Ishikawa (cell line): ENCODE measurements around the gene ANTXR1.

Source experiments
- CEBPB ChIP-seq: IDR thresholded peaks from 2 replicates; pipeline ENCODE4 v1.6.1; 2012
- CREB1 ChIP-seq: IDR thresholded peaks from 2 replicates; pipeline ENCODE4 v1.6.1; 2012; ENCODE audit warnings: low read depth
- EP300 ChIP-seq: IDR thresholded peaks from 2 replicates; pipeline ENCODE4 v1.6.1; 2012; ENCODE audit warnings: borderline replicate concordance
- RAD21 ChIP-seq: IDR thresholded peaks from 2 replicates; pipeline ENCODE4 v1.6.1; 2012; ENCODE audit warnings: low read depth
- TAF1 ChIP-seq: IDR thresholded peaks from 2 replicates; pipeline ENCODE4 v1.6.1; 2012; ENCODE audit warnings: low read depth, mild to moderate bottlenecking
- TCF12 ChIP-seq: IDR thresholded peaks from 2 replicates; pipeline ENCODE4 v1.6.1; 2012; ENCODE audit warnings: low read depth
- YY1 ChIP-seq: IDR thresholded peaks from 2 replicates; pipeline ENCODE4 v1.6.1; 2012; ENCODE audit warnings: low read depth
- TF ChIP-seq, protein P1 (sequence below): IDR thresholded peaks from 2 replicates; pipeline ENCODE4 v1.6.1; 2012; ENCODE audit warnings: low read depth, mild to moderate bottlenecking
- TF ChIP-seq, protein P2 (sequence below): IDR thresholded peaks from 2 replicates; pipeline ENCODE4 v1.6.1; 2012

DNA sequence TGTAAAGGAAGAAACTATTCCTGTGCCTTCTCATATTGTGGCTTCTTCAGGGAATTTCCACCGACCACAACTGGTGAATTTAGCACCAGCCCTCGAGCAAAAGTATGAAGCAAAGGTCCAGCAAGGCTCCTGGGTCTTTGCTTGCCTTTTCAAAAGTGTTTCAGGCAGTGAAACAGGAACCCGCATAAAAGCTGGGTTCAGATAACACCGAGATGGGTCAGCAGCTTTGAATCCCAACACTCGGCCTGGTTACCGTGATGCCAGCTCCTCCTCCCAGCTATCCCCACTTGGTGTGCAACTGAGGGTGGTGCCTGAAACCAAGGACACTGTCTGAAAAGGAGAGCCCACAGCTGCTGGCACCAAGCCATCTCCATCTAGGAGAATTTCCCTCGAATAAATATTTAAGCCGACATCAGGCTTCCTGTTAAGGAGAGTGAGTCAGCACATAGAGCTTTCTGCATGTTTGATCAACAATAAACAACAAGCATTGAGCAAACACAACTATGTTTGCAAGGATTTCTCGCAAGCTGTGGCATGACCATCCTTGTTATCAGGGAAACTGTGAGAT lies 69.5 kb downstream of the ANTXR1 start:
- no peak for TF ChIP-seq YY1
- TF ChIP-seq CEBPB: no peak
- TF ChIP-seq RAD21: no peak
- no peak for TF ChIP-seq EP300
- TF ChIP-seq, protein P1, sequence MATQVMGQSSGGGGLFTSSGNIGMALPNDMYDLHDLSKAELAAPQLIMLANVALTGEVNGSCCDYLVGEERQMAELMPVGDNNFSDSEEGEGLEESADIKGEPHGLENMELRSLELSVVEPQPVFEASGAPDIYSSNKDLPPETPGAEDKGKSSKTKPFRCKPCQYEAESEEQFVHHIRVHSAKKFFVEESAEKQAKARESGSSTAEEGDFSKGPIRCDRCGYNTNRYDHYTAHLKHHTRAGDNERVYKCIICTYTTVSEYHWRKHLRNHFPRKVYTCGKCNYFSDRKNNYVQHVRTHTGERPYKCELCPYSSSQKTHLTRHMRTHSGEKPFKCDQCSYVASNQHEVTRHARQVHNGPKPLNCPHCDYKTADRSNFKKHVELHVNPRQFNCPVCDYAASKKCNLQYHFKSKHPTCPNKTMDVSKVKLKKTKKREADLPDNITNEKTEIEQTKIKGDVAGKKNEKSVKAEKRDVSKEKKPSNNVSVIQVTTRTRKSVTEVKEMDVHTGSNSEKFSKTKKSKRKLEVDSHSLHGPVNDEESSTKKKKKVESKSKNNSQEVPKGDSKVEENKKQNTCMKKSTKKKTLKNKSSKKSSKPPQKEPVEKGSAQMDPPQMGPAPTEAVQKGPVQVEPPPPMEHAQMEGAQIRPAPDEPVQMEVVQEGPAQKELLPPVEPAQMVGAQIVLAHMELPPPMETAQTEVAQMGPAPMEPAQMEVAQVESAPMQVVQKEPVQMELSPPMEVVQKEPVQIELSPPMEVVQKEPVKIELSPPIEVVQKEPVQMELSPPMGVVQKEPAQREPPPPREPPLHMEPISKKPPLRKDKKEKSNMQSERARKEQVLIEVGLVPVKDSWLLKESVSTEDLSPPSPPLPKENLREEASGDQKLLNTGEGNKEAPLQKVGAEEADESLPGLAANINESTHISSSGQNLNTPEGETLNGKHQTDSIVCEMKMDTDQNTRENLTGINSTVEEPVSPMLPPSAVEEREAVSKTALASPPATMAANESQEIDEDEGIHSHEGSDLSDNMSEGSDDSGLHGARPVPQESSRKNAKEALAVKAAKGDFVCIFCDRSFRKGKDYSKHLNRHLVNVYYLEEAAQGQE: no peak
- TF ChIP-seq, protein P2, sequence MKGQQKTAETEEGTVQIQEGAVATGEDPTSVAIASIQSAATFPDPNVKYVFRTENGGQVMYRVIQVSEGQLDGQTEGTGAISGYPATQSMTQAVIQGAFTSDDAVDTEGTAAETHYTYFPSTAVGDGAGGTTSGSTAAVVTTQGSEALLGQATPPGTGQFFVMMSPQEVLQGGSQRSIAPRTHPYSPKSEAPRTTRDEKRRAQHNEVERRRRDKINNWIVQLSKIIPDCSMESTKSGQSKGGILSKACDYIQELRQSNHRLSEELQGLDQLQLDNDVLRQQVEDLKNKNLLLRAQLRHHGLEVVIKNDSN: no peak
- no peak for TF ChIP-seq TCF12
- TF ChIP-seq TAF1: no peak
- no peak for TF ChIP-seq CREB1
